ENCODE results near the gene PCNX2. TPM values are rescaled to one million over a fixed set of nuclear protein-coding genes. Genes with fewer than 3 reads are reported as not detected.

PCNX2 gene
- polyA plus RNA-seq, 3 donors = 0.29 to 7.9 (median 0.62) TPM

DNA sequence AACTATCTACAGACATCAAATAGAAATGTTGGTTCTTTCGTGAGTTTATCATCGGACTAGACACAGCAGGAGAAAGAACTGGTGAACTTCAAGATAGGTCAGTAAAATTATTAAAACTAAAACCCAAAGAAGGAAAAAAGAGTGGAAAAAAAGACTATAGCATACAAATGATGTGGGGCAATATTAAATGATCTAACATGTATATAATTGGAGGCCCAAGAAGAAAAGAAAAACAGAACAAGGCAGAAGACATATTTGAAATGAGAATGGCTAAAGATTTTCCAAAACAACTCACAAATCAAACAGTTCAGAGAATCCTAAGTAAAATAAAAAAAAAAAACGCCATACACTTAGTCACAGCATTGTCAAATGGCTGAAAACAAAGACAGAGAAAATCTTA is 101.8 kb downstream of the PCNX2 start:
- Histone ChIP-seq H3K4me3 (replicated peaks in 1 of 3; ENCODE audit: low read depth in 2 of 3, low read length in 3 of 3) (no peak overlapping the region), H3K27ac (ENCODE audit: low read depth in 1 of 2, low read length in 2 of 2) (no peak overlapping the region), H3K36me3 (replicated peaks in 1 of 2; ENCODE audit: control insufficient read depth in 1 of 2, insufficient read depth in 2 of 2, low read length in 2 of 2) (peaks cover 0 to 13% of the 10 kb centered on the region in 2 donors), H3K9me3 (replicated peaks in 1 of 2; ENCODE audit: control insufficient read depth in 1 of 2, insufficient read depth in 1 of 2, low read length in 2 of 2) (peaks cover 4 to 21% of the 10 kb centered on the region in 2 donors), H3K4me2 (replicated peaks; ENCODE audit: extremely low read depth, low read length, poor library complexity, severe bottlenecking) (no peak overlapping the region), H3K27me3 (ENCODE audit: control insufficient read depth in 2 of 2, insufficient read depth in 2 of 2, low read length in 2 of 2) (no peaks in the 10 kb centered on the region), H3K9ac (ENCODE audit: insufficient read depth, low read length, poor library complexity, severe bottlenecking) (no peak overlapping the region), H4K20me1 (ENCODE audit: insufficient read depth, low read length) (no peaks in the 10 kb centered on the region), H3K4me1 (ENCODE audit: control insufficient read depth in 1 of 2, insufficient read depth in 2 of 2, low read length in 2 of 2) (peaks cover 0 to 6% of the 10 kb centered on the region in 2 donors), H2AFZ (ENCODE audit: insufficient read depth, low read depth, low read length, poor library complexity, severe bottlenecking) (no peak overlapping the region), H3K79me2 (ENCODE audit: insufficient read depth, low read length) (no peaks in the 10 kb centered on the region)
- Mint-ChIP-seq H3K27me3 (ENCODE audit: low read depth in 3 of 3) (no peaks in the 10 kb centered on the region), H3K27ac (no peak overlapping the region), H3K9me3 (peaks cover 11 to 23% (median 13%) of the 10 kb centered on the region in 7 donors), H3K4me1 (peaks cover 9% of the 10 kb centered on the region), H3K36me3 (peaks cover 13 to 29% of the 10 kb centered on the region in 2 donors), H3K4me3 (no peak overlapping the region)
- intact Hi-C loops (cut with micrococcal nuclease) = no loop called here
- TF ChIP-seq, protein P1, sequence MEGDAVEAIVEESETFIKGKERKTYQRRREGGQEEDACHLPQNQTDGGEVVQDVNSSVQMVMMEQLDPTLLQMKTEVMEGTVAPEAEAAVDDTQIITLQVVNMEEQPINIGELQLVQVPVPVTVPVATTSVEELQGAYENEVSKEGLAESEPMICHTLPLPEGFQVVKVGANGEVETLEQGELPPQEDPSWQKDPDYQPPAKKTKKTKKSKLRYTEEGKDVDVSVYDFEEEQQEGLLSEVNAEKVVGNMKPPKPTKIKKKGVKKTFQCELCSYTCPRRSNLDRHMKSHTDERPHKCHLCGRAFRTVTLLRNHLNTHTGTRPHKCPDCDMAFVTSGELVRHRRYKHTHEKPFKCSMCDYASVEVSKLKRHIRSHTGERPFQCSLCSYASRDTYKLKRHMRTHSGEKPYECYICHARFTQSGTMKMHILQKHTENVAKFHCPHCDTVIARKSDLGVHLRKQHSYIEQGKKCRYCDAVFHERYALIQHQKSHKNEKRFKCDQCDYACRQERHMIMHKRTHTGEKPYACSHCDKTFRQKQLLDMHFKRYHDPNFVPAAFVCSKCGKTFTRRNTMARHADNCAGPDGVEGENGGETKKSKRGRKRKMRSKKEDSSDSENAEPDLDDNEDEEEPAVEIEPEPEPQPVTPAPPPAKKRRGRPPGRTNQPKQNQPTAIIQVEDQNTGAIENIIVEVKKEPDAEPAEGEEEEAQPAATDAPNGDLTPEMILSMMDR (IDR thresholded peaks at IDR 0.05) = no peak
- no CpG with 5 or more reads among the region's 3 CpGs for WGBS (ENCODE audit: insufficient coverage)
- no peak for DNase-seq

DNA sequence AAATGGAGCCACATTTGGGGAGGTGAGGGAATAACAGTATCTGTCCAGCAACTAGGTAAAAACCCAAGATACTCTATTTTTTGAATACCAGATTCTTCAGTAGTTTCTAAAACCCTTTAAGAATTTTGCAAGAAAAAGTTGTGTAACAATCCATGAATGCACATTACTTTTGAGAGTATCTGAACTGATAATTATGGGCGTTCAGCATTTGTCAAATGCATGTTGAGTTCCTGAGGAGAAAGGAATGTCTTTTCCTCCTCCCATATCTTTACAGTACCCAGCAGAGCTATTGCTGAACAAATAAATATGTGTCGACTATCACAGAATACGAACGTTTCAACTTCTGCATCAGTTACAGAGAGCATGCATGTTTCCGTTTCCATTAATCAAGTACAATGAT is 104.5 kb downstream of the PCNX2 start:
- intact Hi-C loops (cut with micrococcal nuclease) = no loop called here
- peaks cover 10 to 17% of the 10 kb centered on the region in 2 donors for H3K36me3 Mint-ChIP-seq

More for the DNA sequence above, 104.5 kb downstream of the PCNX2 start:
- peaks cover 4 to 21% of the 10 kb centered on the region in 2 donors for H3K9me3 ChIP-seq (replicated peaks in 1 of 2; ENCODE audit: control insufficient read depth in 1 of 2, insufficient read depth in 1 of 2, low read length in 2 of 2)
- H3K27me3 ChIP-seq (ENCODE audit: control insufficient read depth in 2 of 2, insufficient read depth in 2 of 2, low read length in 2 of 2) = no peaks in the 10 kb centered on the region
- TF ChIP-seq, protein P1 (IDR thresholded peaks at IDR 0.05) = no peak
- no peak overlapping the region for H3K27ac ChIP-seq (ENCODE audit: low read depth in 1 of 2, low read length in 2 of 2)
- H3K79me2 ChIP-seq (ENCODE audit: insufficient read depth, low read length) = no peaks in the 10 kb centered on the region
- Mint-ChIP-seq H3K4me3 (no peak overlapping the region), H3K9me3 (peaks cover 8 to 23% (median 13%) of the 10 kb centered on the region in 7 donors), H3K4me1 (peaks cover 2% of the 10 kb centered on the region), H3K27ac (no peak overlapping the region), H3K27me3 (ENCODE audit: low read depth in 3 of 3) (peaks cover 0 to 1% (median 0%) of the 10 kb centered on the region in 3 donors)
- WGBS (ENCODE audit: insufficient coverage) = no CpG with 5 or more reads among the region's 5 CpGs
- no peak overlapping the region for H2AFZ ChIP-seq (ENCODE audit: insufficient read depth, low read depth, low read length, poor library complexity, severe bottlenecking)
- peaks cover 0 to 6% of the 10 kb centered on the region in 2 donors for H3K36me3 ChIP-seq (replicated peaks in 1 of 2; ENCODE audit: control insufficient read depth in 1 of 2, insufficient read depth in 2 of 2, low read length in 2 of 2)
- no peak overlapping the region for H3K4me3 ChIP-seq (replicated peaks in 1 of 3; ENCODE audit: low read depth in 2 of 3, low read length in 3 of 3)
- H3K4me1 ChIP-seq (ENCODE audit: control insufficient read depth in 1 of 2, insufficient read depth in 2 of 2, low read length in 2 of 2) = no peaks in the 10 kb centered on the region
- H3K9ac ChIP-seq (ENCODE audit: insufficient read depth, low read length, poor library complexity, severe bottlenecking) = no peak overlapping the region
- DNase-seq = no peak
- H4K20me1 ChIP-seq (ENCODE audit: insufficient read depth, low read length) = no peaks in the 10 kb centered on the region
- H3K4me2 ChIP-seq (replicated peaks; ENCODE audit: extremely low read depth, low read length, poor library complexity, severe bottlenecking) = no peak overlapping the region

Measured in CD14-positive monocyte (primary cell).